A673 (cell line): ENCODE results near the gene HMCN1.

Source experiments
- CTCF ChIP-seq: fragments of 300-800, 200-600 bp; sonication (generic); conservative IDR thresholded peaks from 2 replicates; pipeline ENCODE4 v1.5.1; 2017; ENCODE audit warnings: low read depth, mild to moderate bottlenecking, antibody characterized with exemption, low read length, moderate library complexity, mixed read lengths
- EZH2 ChIP-seq: fragments of 200-600 bp; sonication (generic); IDR thresholded peaks from 2 replicates; pipeline ENCODE4 v1.6.1; 2017; ENCODE audit warnings: borderline replicate concordance, low read depth, mild to moderate bottlenecking, mixed read lengths, antibody characterized with exemption, low read length; ENCODE audit not compliant: poor library complexity, severe bottlenecking

- TF ChIP-seq CTCF (no peak), EZH2 (no peak)
Observed at GRCh38 chr1:186167096-186167668, 433.0 kb downstream of the HMCN1 start.
